ENCODE data around the gene ANTXRL. TPM values are rescaled to one million over a fixed set of nuclear protein-coding genes. Genes with fewer than 3 reads are reported as not detected.
"Not testable (repeated sequence)": the region's sequence is repeated elsewhere in the genome, so short reads cannot be mapped to it uniquely, and the experiment has no call there.

ANTXRL gene
- total RNA-seq, 2 experiments from 2014 or later, result not detected

DNA sequence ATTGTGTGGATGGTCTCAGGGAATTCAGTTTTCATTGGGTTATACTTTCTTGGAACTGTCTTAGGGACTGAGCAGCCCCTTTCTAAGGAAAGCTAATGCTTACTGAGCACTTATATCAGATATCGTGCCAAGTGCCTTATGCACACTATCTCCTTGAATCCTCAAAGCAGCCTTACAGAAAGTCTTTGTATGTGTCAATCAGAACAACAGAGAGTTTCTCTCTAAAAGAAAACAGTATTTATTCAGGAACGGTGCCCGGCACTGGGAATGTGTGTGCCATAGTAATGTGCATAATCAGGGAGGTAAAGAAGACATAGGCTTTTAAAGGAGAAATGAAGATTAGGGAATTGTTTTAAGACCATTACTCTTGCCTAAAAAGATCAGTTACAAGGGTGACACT, 17.3 kb downstream of the ANTXRL start:
- peaks cover 17% of the 10 kb centered on the region for H3K4me1 ChIP-seq (ENCODE audit: insufficient read depth, low read length)
- Mint-ChIP-seq H3K27me3 (no peaks in the 10 kb centered on the region), H3K27ac (no peak overlapping the region), H3K36me3 (ENCODE audit: low read depth) (no peaks in the 10 kb centered on the region), H3K4me1 (ENCODE audit: low read depth) (peaks cover 11% of the 10 kb centered on the region), H3K9me3 (no peaks in the 10 kb centered on the region), H3K4me3 (no peak overlapping the region)
- no peak overlapping the region for H3K4me3 ChIP-seq (ENCODE audit: low read length)
- ATAC-seq (ENCODE audit: poor library complexity) (no peak), DNase-seq (no peak)
- H3K36me3 ChIP-seq (ENCODE audit: insufficient read depth, low read length), result no peaks in the 10 kb centered on the region
- intact Hi-C loops (cut with DNase I, micrococcal nuclease), result no loop called here
- TF ChIP-seq, protein P1, sequence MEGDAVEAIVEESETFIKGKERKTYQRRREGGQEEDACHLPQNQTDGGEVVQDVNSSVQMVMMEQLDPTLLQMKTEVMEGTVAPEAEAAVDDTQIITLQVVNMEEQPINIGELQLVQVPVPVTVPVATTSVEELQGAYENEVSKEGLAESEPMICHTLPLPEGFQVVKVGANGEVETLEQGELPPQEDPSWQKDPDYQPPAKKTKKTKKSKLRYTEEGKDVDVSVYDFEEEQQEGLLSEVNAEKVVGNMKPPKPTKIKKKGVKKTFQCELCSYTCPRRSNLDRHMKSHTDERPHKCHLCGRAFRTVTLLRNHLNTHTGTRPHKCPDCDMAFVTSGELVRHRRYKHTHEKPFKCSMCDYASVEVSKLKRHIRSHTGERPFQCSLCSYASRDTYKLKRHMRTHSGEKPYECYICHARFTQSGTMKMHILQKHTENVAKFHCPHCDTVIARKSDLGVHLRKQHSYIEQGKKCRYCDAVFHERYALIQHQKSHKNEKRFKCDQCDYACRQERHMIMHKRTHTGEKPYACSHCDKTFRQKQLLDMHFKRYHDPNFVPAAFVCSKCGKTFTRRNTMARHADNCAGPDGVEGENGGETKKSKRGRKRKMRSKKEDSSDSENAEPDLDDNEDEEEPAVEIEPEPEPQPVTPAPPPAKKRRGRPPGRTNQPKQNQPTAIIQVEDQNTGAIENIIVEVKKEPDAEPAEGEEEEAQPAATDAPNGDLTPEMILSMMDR (IDR thresholded peaks at IDR 0.05), result no peak
- POLR2A ChIA-PET, result no interaction called here
- no peak overlapping the region for H3K27ac ChIP-seq (ENCODE audit: low read depth in 1 of 2, low read length in 2 of 2)
- no peaks in the 10 kb centered on the region for H3K27me3 ChIP-seq (ENCODE audit: control insufficient read depth in 1 of 2, insufficient read depth in 2 of 2, low read length in 2 of 2)
- CTCF ChIA-PET, result no interaction called here
- no peaks in the 10 kb centered on the region for H3K9me3 ChIP-seq (ENCODE audit: control insufficient read depth in 1 of 2, insufficient read depth in 1 of 2, low read length in 2 of 2)

DNA sequence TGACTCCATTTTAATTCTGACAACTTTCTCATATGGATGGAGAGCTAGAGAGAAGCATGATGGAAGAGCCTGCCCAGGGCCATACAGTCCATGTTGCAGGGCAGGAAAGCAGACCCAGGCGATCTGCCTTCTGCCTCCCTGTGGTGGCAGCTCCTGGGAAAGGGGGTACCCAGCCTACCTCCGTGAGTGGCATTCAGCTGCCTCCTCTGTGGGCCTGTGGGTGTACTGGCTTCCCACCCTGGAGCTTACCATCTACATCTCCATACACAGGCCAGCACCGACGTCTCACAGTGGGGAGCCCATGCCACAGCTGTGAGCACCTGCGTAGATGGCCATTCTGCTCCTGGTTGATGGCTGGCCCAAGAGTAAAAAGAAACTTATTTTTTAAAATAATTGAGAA, 17.9 kb downstream of the ANTXRL start:
- not testable (repeated sequence) for H3K9me3 Mint-ChIP-seq; ATAC-seq (ENCODE audit: poor library complexity)

DNA sequence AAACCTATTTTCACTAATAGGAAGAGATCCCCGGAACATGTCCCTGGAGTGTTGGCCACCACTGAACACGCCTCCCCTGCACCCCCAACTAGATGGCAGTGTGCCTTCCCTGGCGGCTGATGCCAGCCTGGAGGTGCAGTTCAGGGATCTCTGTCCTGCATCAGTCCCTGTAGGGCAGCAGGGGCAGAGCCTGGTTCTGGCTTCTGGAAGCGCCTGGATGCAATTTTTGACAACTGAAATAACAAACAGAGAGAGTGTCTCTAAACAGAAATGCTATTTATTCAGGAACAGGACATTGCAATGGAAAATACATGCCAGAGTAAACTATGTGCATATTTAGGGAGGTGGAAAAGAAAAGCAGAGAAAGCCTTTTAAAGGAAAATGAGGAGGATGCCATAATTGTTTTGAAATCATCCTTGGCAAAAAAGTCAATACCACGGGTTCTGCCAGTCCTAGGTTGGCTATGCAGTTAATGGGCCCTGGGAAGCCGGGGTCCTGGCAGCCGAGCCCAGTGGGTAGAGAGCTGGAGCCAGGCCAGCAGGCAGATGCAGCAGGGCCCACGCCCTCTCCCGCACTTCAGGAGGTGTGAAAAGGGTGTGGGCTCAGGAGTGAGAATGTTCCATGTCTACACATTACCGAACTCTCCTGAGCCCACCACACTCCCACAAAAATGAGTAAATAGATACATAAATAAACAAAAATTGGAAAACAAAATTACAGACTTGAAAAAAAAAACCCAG, 18.5 kb downstream of the ANTXRL start:
- Histone ChIP-seq H3K9me3 (ENCODE audit: control insufficient read depth in 1 of 2, insufficient read depth in 1 of 2, low read length in 2 of 2) (no peaks in the 10 kb centered on the region), H3K27me3 (ENCODE audit: control insufficient read depth in 1 of 2, insufficient read depth in 2 of 2, low read length in 2 of 2) (no peaks in the 10 kb centered on the region), H3K4me1 (ENCODE audit: insufficient read depth, low read length) (peaks cover 5% of the 10 kb centered on the region), H3K27ac (ENCODE audit: low read depth in 1 of 2, low read length in 2 of 2) (no peak overlapping the region), H3K36me3 (ENCODE audit: insufficient read depth, low read length) (no peaks in the 10 kb centered on the region), H3K4me3 (ENCODE audit: low read length) (no peak overlapping the region)
- Mint-ChIP-seq H3K27me3 (no peaks in the 10 kb centered on the region), H3K9me3 (no peaks in the 10 kb centered on the region), H3K4me3 (no peak overlapping the region), H3K27ac (no peak overlapping the region), H3K36me3 (ENCODE audit: low read depth) (no peaks in the 10 kb centered on the region), H3K4me1 (ENCODE audit: low read depth) (peaks cover 6% of the 10 kb centered on the region)
- intact Hi-C loops (cut with DNase I, micrococcal nuclease), result loop anchor here in 1 of 2 experiments (5.0 kb wide), 1 partner anchor 63 kb away; no protein-coding TSS in a partner anchor
- peak in 1 of 14 experiments; percentile 25 for DNase-seq
- TF ChIP-seq, protein P1 (IDR thresholded peaks at IDR 0.05), result no peak
- ATAC-seq (ENCODE audit: poor library complexity), result no peak
- POLR2A ChIA-PET, result no interaction called here
- CTCF ChIA-PET, result no interaction called here

More for the DNA sequence above, 17.9 kb downstream of the ANTXRL start:
- H3K27ac ChIP-seq (ENCODE audit: low read depth in 1 of 2, low read length in 2 of 2); H3K27ac Mint-ChIP-seq; H3K36me3 ChIP-seq (ENCODE audit: insufficient read depth, low read length); DNase-seq; H3K4me3 ChIP-seq (ENCODE audit: low read length); H3K27me3 ChIP-seq (ENCODE audit: control insufficient read depth in 1 of 2, insufficient read depth in 2 of 2, low read length in 2 of 2); H3K4me3 Mint-ChIP-seq; CTCF ChIA-PET; H3K9me3 ChIP-seq (ENCODE audit: control insufficient read depth in 1 of 2, insufficient read depth in 1 of 2, low read length in 2 of 2); POLR2A ChIA-PET; H3K27me3 Mint-ChIP-seq; H3K4me1 Mint-ChIP-seq (ENCODE audit: low read depth); H3K36me3 Mint-ChIP-seq (ENCODE audit: low read depth): not testable (repeated sequence)
- intact Hi-C loops (cut with DNase I, micrococcal nuclease), result loop anchor here in 1 of 2 experiments (5.0 kb wide), 1 partner anchor 62 kb away; no protein-coding TSS in a partner anchor
- H3K4me1 ChIP-seq (ENCODE audit: insufficient read depth, low read length), result peaks cover 11% of the 10 kb centered on the region

DNA sequence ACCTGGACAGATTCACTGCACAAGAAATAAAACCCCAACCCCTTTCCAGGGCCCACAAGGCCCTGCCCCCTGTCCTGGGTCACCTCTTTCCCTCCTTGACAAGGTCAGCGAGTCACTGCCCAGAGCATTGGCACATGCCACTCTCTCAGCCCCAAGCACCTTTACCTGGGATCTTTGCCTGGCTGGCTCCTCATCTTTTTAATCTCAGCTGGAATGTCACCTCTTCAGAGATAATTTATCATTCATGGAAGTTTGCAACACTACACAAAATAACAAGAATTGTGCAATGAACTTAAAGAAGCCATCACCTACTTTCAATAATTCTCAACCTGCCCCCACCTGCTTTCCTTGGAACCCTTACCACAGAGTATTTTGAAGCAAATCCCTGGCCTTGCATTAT, 19.2 kb downstream of the ANTXRL start:
- H3K36me3 Mint-ChIP-seq (ENCODE audit: low read depth), result no peaks in the 10 kb centered on the region
- TF ChIP-seq, protein P1 (IDR thresholded peaks at IDR 0.05), result no peak
- no peaks in the 10 kb centered on the region for H3K4me1 Mint-ChIP-seq (ENCODE audit: low read depth)
- ChIA-PET POLR2A (no interaction called here), CTCF (no interaction called here)
- ATAC-seq (ENCODE audit: poor library complexity), result no peak
- H3K27ac Mint-ChIP-seq, result no peak overlapping the region
- no peak overlapping the region for H3K4me3 ChIP-seq (ENCODE audit: low read length)
- peaks cover 4% of the 10 kb centered on the region for H3K4me1 ChIP-seq (ENCODE audit: insufficient read depth, low read length)
- no peaks in the 10 kb centered on the region for H3K9me3 ChIP-seq (ENCODE audit: control insufficient read depth in 1 of 2, insufficient read depth in 1 of 2, low read length in 2 of 2)
- no peaks in the 10 kb centered on the region for H3K36me3 ChIP-seq (ENCODE audit: insufficient read depth, low read length)
- H3K27me3 Mint-ChIP-seq, result no peaks in the 10 kb centered on the region
- no peaks in the 10 kb centered on the region for H3K27me3 ChIP-seq (ENCODE audit: control insufficient read depth in 1 of 2, insufficient read depth in 2 of 2, low read length in 2 of 2)
- no peaks in the 10 kb centered on the region for H3K9me3 Mint-ChIP-seq
- H3K4me3 Mint-ChIP-seq, result no peak overlapping the region
- no peak for DNase-seq
- H3K27ac ChIP-seq (ENCODE audit: low read depth in 1 of 2, low read length in 2 of 2), result no peak overlapping the region
- intact Hi-C loops (cut with DNase I, micrococcal nuclease), result loop anchor here in 1 of 2 experiments (5.0 kb wide), 1 partner anchor 64 kb away; no protein-coding TSS in a partner anchor

All from CD4-positive, alpha-beta T cell (primary cell).